GM12878 (cell line): ENCODE data around the gene NCAM2. TPM values are rescaled to one million over a fixed set of nuclear protein-coding genes. Genes with fewer than 3 reads are reported as not detected.

ENCODE experiments used
- ATAC-seq: fragments of 200-7000 bp; cut with Tn5 transposase; 3 replicates; pipeline ENCODE4 v1.9.1; 2020; ENCODE audit warnings: mild to moderate bottlenecking, moderate library complexity
- BruUV-seq: library from RNA; stranded (reverse); fragments of 400-500 nt; replicated peaks from 2 replicates; lab custom pipeline; 2021; lab: Mats Ljungman, UMichigan
- CTCF ChIA-PET: fragments of 300-600 bp; sonication (Branson Sonifier 250); formaldehyde crosslinking; extraction: SDS; loops from one replicate; lab custom pipeline; 2021; ENCODE audit warnings: inconsistent platforms; lab: Yijun Ruan, JAX
- POLR2A ChIA-PET: fragments of 350-600 bp; formaldehyde crosslinking; extraction: SDS; loops from one replicate; lab custom pipeline; 2021; ENCODE audit warnings: inconsistent platforms; lab: Charles Lee
- RAD21 ChIA-PET: fragments of 300-600 bp; sonication (Branson Sonifier 250); formaldehyde crosslinking; loops from one replicate; lab custom pipeline; 2023; ENCODE audit warnings: antibody characterized with exemption; ENCODE audit not compliant: unreplicated experiment; lab: Charles Lee
- SMC1A ChIA-PET: fragments of 300-600 bp; sonication (Branson Sonifier 250); formaldehyde crosslinking; loops from one replicate; lab custom pipeline; 2023; ENCODE audit not compliant: unreplicated experiment, uncharacterized antibody; lab: Charles Lee
- DNase-seq: peaks from one replicate; pipeline ENCODE4 v3.0.0-alpha.2; 2011; ENCODE audit warnings: low read depth, low spot score
- FAIRE-seq: peaks from 3 replicates; lab custom pipeline; 2011; peaks lifted over from hg19 to GRCh38; lab: Jason Lieb, UNC
- H2AFZ ChIP-seq: 2 replicates; pipeline ENCODE4 v1.6.0; 2011; ENCODE audit warnings: low read depth, low read length, control low read depth; ENCODE audit not compliant: control insufficient read depth
- H3K27ac ChIP-seq: 2 replicates; pipeline ENCODE4 v1.5.1; 2011; ENCODE audit warnings: control low read depth; ENCODE audit not compliant: control insufficient read depth, insufficient read depth
- H3K27me3 ChIP-seq, 2 experiments: replicated peaks in 1 of 2; 2 replicates each; pipeline versions ENCODE4 v1.6.0 to v1.6.1; 2011; ENCODE audit warnings: low read length in 1 of 2; ENCODE audit not compliant: control insufficient read depth in 2 of 2, insufficient read depth in 2 of 2
- H3K36me3 ChIP-seq, 2 experiments: 2 replicates each; pipeline ENCODE4 v1.5.1; 2011; ENCODE audit warnings: low read length in 1 of 2; ENCODE audit not compliant: control insufficient read depth in 2 of 2, insufficient read depth in 2 of 2
- H3K4me1 ChIP-seq: 2 replicates; pipeline ENCODE4 v1.6.1; 2011; ENCODE audit warnings: mild to moderate bottlenecking, low read length, moderate library complexity, mixed read lengths; ENCODE audit not compliant: control insufficient read depth, insufficient read depth
- H3K4me2 ChIP-seq: 2 replicates; pipeline ENCODE4 v1.6.0; 2011; ENCODE audit warnings: control low read depth; ENCODE audit not compliant: control insufficient read depth, insufficient read depth
- H3K4me3 ChIP-seq: fragments of 200-600 bp; sonication (generic); 2 replicates; pipeline ENCODE4 v1.5.1; 2016
- H3K79me2 ChIP-seq: 2 replicates; pipeline ENCODE4 v1.6.0; 2011; ENCODE audit warnings: low read length; ENCODE audit not compliant: control insufficient read depth, insufficient read depth
- H3K9ac ChIP-seq: 2 replicates; pipeline ENCODE4 v1.8.0; 2011; ENCODE audit warnings: low read length, control low read depth, mixed read lengths; ENCODE audit not compliant: control insufficient read depth, insufficient read depth
- H3K9me3 ChIP-seq: replicated peaks from 3 replicates; pipeline ENCODE4 v1.5.1; 2011; ENCODE audit warnings: mild to moderate bottlenecking, low read length; ENCODE audit not compliant: control insufficient read depth, insufficient read depth
- H4K20me1 ChIP-seq: 2 replicates; pipeline ENCODE4 v1.6.0; 2011; ENCODE audit not compliant: control insufficient read depth, insufficient read depth
- ETV6 ChIP-seq, 2 experiments: fragments of 450-650 bp in 1 of 2; IDR thresholded peaks in 1 of 2; conservative IDR thresholded peaks in 1 of 2; 2 replicates each; pipeline ENCODE4 v1.6.1; 2014; ENCODE audit warnings: antibody characterized with exemption in 1 of 2, borderline replicate concordance in 1 of 2, low read depth in 1 of 2, mild to moderate bottlenecking in 1 of 2, moderate library complexity in 1 of 2
- GATAD2B ChIP-seq: fragments of 450-650 bp; conservative IDR thresholded peaks from 2 replicates; pipeline ENCODE4 v1.6.1; 2017; ENCODE audit warnings: low read depth, mild to moderate bottlenecking, moderate library complexity
- HCFC1 ChIP-seq: fragments of 150-350 bp; IDR thresholded peaks from 2 replicates; pipeline ENCODE4 v1.6.1; 2014; ENCODE audit warnings: low read length
- IKZF2 ChIP-seq, 2 experiments: fragments of 450-650 bp; IDR thresholded peaks; 2 replicates each; pipeline ENCODE4 v1.6.1; 2017; ENCODE audit warnings: mild to moderate bottlenecking in 2 of 2, moderate library complexity in 2 of 2
- KAT2A ChIP-seq: conservative IDR thresholded peaks from 2 replicates; pipeline ENCODE4 v1.6.1; 2011; ENCODE audit warnings: low read depth, low read length; ENCODE audit not compliant: control insufficient read depth
- MEF2A ChIP-seq: IDR thresholded peaks from 2 replicates; pipeline ENCODE4 v1.6.1; 2011; ENCODE audit warnings: low read depth, mild to moderate bottlenecking, low read length, moderate library complexity; ENCODE audit not compliant: insufficient read depth
- MYB ChIP-seq: fragments of 150-350 bp; IDR thresholded peaks from 2 replicates; pipeline ENCODE4 v1.6.1; 2014; ENCODE audit warnings: mild to moderate bottlenecking, low read depth, low read length, borderline replicate concordance
- NFXL1 ChIP-seq: fragments of 450-650 bp; IDR thresholded peaks from 2 replicates; pipeline ENCODE4 v1.6.1; 2017; ENCODE audit warnings: antibody characterized with exemption, mild to moderate bottlenecking, borderline replicate concordance
- RELB ChIP-seq: fragments of 450-650 bp; IDR thresholded peaks from 2 replicates; pipeline ENCODE4 v1.6.1; 2017; ENCODE audit warnings: low read depth, mild to moderate bottlenecking, moderate library complexity
- SREBF2 ChIP-seq: IDR thresholded peaks from 2 replicates; pipeline ENCODE4 v1.6.1; 2012; ENCODE audit warnings: mild to moderate bottlenecking, low read length
- TCF7 ChIP-seq: IDR thresholded peaks from 2 replicates; pipeline ENCODE4 v1.6.1; 2014; ENCODE audit warnings: antibody characterized with exemption, borderline replicate concordance
- ZBED1 ChIP-seq: IDR thresholded peaks from 2 replicates; pipeline ENCODE4 v1.6.1; 2016; ENCODE audit warnings: borderline replicate concordance
- ZNF217 ChIP-seq: fragments of 450-650 bp; IDR thresholded peaks from 2 replicates; pipeline ENCODE4 v1.6.1; 2017; ENCODE audit warnings: antibody characterized with exemption, mild to moderate bottlenecking
- ZNF687 ChIP-seq: fragments of 450-650 bp; IDR thresholded peaks from 2 replicates; pipeline ENCODE4 v1.6.1; 2017; ENCODE audit warnings: mild to moderate bottlenecking, moderate library complexity
- WGBS: methylation state at CpG from one replicate; pipeline ENCODE4 v1.1.6; 2016; ENCODE audit warnings: low lambda C conversion rate; ENCODE audit not compliant: insufficient replicate concordance, insufficient coverage; ENCODE audit errors: missing lambda C conversion rate; 5-methylcytosine and 5-hydroxymethylcytosine counted together
- in situ Hi-C: fragments of 300-500 bp; cut with MboI; formaldehyde crosslinking; loops from 9 replicates; pipeline ENCODE4 v1.14.3; 2018; ENCODE audit warnings: mixed read lengths
- intact Hi-C: fragments of 100-400 bp; cut with micrococcal nuclease; formaldehyde crosslinking; loops from one replicate; pipeline ENCODE4 v1.14.2; 2022; ENCODE audit not compliant: unreplicated experiment
- polyA plus RNA-seq, 11 experiments: library from polyadenylated mRNA; depleted of rRNA in 4 of 11; unstranded in 6 of 11; stranded (reverse) in 5 of 11; fragments of >200 nt; fragmentation: Nextera tagmentation in 4 of 11; fragmentation: Illumina TruSeq in 1 of 11; extraction: Ambion mirVana in 4 of 11; extraction: Trizol in 1 of 11; gene quantifications; 1 replicate in 1 of 11; 2 replicates in 10 of 11; pipeline versions ENCODE4 v1.2.1 to v1.2.3, GENCODE V29; 2011 to 2016; ENCODE audit warnings: inconsistent platforms in 2 of 11, missing spikeins in 2 of 11, low read depth in 1 of 11
- total RNA-seq, 4 experiments: library from RNA; depleted of rRNA in 3 of 4; stranded (reverse); fragments of >200 nt in 3 of 4; fragmentation: Illumina TruSeq in 1 of 4; extraction: Trizol in 1 of 4; gene quantifications; 2 replicates each; pipeline versions ENCODE4 v1.2.1 to v1.2.3, GENCODE V29; 2013 to 2021
- TF ChIP-seq, protein P1 (sequence below): fragments of 450-650 bp; IDR thresholded peaks from 2 replicates; pipeline ENCODE4 v1.6.1; 2016; ENCODE audit warnings: mild to moderate bottlenecking
- TF ChIP-seq, protein P2 (sequence below): fragments of 450-650 bp; IDR thresholded peaks from 2 replicates; pipeline ENCODE4 v1.6.1; 2016; ENCODE audit warnings: mild to moderate bottlenecking

Gene NCAM2
- total and polyA plus RNA-seq, 10 of the 15 experiments (the other 5 are each of a cell fraction or from before 2014, with no cell fraction given), result 0.23 to 0.27 TPM; not detected in 8

DNA sequence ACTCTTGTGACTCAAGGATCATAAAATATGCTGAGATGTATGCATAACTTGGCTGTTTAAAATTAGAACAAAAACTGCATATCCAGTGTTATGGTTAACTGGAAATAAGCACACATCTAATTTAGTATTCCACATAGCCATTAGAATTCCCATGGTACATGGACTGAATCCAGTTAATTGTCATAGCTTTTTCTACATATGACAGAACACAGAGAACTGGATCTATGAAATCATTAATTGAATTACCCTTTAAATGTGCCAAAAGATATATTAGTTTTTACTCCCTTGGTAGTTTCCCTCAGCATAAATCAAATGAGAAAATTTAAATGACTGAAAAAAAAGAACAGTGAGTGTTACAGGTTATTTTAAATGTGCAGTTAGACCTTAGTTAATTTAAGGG is 395.9 kb downstream of the NCAM2 start (continued):
- no peak for TF ChIP-seq ZBED1
- no peak for TF ChIP-seq ZNF217
- no peak for TF ChIP-seq RELB
- TF ChIP-seq TCF7, result no peak
- TF ChIP-seq IKZF2 (IDR thresholded peaks at IDR 0.05), result no peak
- TF ChIP-seq, protein P1, sequence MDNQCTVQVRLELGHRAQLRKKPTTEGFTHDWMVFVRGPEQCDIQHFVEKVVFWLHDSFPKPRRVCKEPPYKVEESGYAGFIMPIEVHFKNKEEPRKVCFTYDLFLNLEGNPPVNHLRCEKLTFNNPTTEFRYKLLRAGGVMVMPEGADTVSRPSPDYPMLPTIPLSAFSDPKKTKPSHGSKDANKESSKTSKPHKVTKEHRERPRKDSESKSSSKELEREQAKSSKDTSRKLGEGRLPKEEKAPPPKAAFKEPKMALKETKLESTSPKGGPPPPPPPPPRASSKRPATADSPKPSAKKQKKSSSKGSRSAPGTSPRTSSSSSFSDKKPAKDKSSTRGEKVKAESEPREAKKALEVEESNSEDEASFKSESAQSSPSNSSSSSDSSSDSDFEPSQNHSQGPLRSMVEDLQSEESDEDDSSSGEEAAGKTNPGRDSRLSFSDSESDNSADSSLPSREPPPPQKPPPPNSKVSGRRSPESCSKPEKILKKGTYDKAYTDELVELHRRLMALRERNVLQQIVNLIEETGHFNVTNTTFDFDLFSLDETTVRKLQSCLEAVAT, result no peak
- no peak for TF ChIP-seq ETV6 (conservative IDR thresholded peaks at IDR 0.05 in 1 of 2, IDR thresholded peaks at IDR 0.05 in 1 of 2; ENCODE audit: borderline replicate concordance in 1 of 2, low read depth in 1 of 2)
- no peak for TF ChIP-seq KAT2A

DNA sequence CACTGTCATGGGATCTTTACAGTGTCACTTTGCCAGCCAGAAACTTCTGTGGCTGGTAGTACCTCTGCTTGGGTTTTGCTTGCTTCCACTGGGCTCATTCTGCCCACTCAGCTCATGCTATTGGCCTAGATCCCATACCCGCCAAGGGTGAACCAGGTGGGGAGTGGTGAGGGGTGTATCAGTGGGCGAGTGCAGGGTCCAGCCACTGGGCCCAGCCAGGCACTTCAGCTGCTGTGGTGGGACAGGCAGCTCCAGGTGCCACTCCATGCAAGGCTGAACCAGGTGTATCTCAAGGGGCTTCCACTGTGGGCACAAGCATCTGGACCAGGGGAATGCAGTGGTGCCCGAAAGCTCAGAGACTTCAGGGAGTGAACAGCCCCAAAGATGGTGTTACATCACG is 398.2 kb downstream of the NCAM2 start:
- intact Hi-C loops, result no loop called here
- POLR2A ChIA-PET, result no interaction called here
- Histone ChIP-seq H3K4me3 (no peak overlapping the region), H3K9me3 (no peaks in the 10 kb centered on the region; the same call in 1 of the 3 replicates), H2AFZ (no peak overlapping the region), H3K4me2 (no peak overlapping the region), H3K4me1 (no peaks in the 10 kb centered on the region), H4K20me1 (no peaks in the 10 kb centered on the region), H3K36me3 (no peaks in the 10 kb centered on the region), H3K27ac (no peak overlapping the region), H3K9ac (no peak overlapping the region), H3K79me2 (no peaks in the 10 kb centered on the region), H3K27me3 (no peaks in the 10 kb centered on the region)
- CTCF ChIA-PET, result no interaction called here
- FAIRE-seq (no peak), DNase-seq (no peak), ATAC-seq (no peak)
- RAD21 ChIA-PET, result no interaction called here
- no TSS peak for BruUV-seq
- 4% methylated on average over 3 of the region's 4 CpGs for WGBS
- SMC1A ChIA-PET, result no interaction called here
- in situ Hi-C loops, result no loop called here
- TF ChIP-seq NFXL1 (no peak), GATAD2B (no peak), SREBF2 (no peak), HCFC1 (no peak), MEF2A (no peak), ZNF217 (no peak), ZNF687 (no peak), MYB (no peak)
- TF ChIP-seq, protein P2, sequence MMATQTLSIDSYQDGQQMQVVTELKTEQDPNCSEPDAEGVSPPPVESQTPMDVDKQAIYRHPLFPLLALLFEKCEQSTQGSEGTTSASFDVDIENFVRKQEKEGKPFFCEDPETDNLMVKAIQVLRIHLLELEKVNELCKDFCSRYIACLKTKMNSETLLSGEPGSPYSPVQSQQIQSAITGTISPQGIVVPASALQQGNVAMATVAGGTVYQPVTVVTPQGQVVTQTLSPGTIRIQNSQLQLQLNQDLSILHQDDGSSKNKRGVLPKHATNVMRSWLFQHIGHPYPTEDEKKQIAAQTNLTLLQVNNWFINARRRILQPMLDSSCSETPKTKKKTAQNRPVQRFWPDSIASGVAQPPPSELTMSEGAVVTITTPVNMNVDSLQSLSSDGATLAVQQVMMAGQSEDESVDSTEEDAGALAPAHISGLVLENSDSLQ, result no peak
